WTC11 (cell line): ENCODE measurements around the gene TMEM260. TPM values are rescaled to one million over a fixed set of nuclear protein-coding genes. Genes with fewer than 3 reads are reported as not detected.

ENCODE experiments used
- ATAC-seq: fragments of 200-7000 bp; cut with Tn5 transposase; 2 replicates; pipeline ENCODE4 v1.10.0; 2021; ENCODE audit warnings: mild to moderate bottlenecking, moderate library complexity
- CTCF ChIA-PET: fragments of 300-600 bp; sonication (Branson Sonifier 250); formaldehyde crosslinking; loops from one replicate; lab custom pipeline; 2021; ENCODE audit warnings: antibody characterized with exemption; lab: Charles Lee
- POLR2A ChIA-PET: fragments of 350-600 bp; sonication (Branson Sonifier 250); formaldehyde crosslinking; loops from one replicate; lab custom pipeline; 2021; ENCODE audit warnings: antibody characterized with exemption; lab: Charles Lee
- DNase-seq: peaks from one replicate; pipeline ENCODE4 v3.0.0; 2021; ENCODE audit warnings: low spot score
- H3K27ac Mint-ChIP-seq: 2 replicates; pipeline ENCODE4 v1.8.0; 2021; ENCODE audit warnings: mixed read lengths
- H3K27me3 Mint-ChIP-seq: 2 replicates; pipeline ENCODE4 v1.8.0; 2021; ENCODE audit warnings: low read depth, mild to moderate bottlenecking, moderate library complexity, mixed read lengths
- H3K36me3 Mint-ChIP-seq: 2 replicates; pipeline ENCODE4 v1.8.0; 2021; ENCODE audit warnings: mixed read lengths
- H3K4me1 Mint-ChIP-seq: 2 replicates; pipeline ENCODE4 v1.8.0; 2022; ENCODE audit warnings: mixed read lengths
- H3K4me3 Mint-ChIP-seq: 2 replicates; pipeline ENCODE4 v1.8.0; 2021; ENCODE audit warnings: mild to moderate bottlenecking, moderate library complexity, mixed read lengths
- H3K9me3 Mint-ChIP-seq: 2 replicates; pipeline ENCODE4 v1.8.0; 2021; ENCODE audit warnings: mixed read lengths
- CBFB ChIP-seq: sonication (generic); formaldehyde crosslinking; IDR thresholded peaks from 2 replicates; pipeline ENCODE4 v1.8.1; 2022; ENCODE audit warnings: mild to moderate bottlenecking, low read depth, missing genetic modification reagents
- CREM ChIP-seq: sonication (generic); formaldehyde crosslinking; IDR thresholded peaks from 2 replicates; pipeline ENCODE4 v1.8.1; 2022; ENCODE audit warnings: mild to moderate bottlenecking, missing genetic modification reagents, moderate library complexity
- E2F4 ChIP-seq: sonication (generic); formaldehyde crosslinking; IDR thresholded peaks from 2 replicates; pipeline ENCODE4 v1.8.1; 2022; ENCODE audit warnings: low read depth, mild to moderate bottlenecking, moderate library complexity, missing genetic modification reagents, borderline replicate concordance
- E2F5 ChIP-seq: sonication (generic); formaldehyde crosslinking; IDR thresholded peaks from 2 replicates; pipeline ENCODE4 v1.8.1; 2022; ENCODE audit warnings: mild to moderate bottlenecking, moderate library complexity, missing genetic modification reagents
- ELF4 ChIP-seq: sonication (generic); formaldehyde crosslinking; IDR thresholded peaks from 2 replicates; pipeline ENCODE4 v1.8.1; 2022; ENCODE audit warnings: low read depth, mild to moderate bottlenecking, moderate library complexity, missing genetic modification reagents
- ESRRA ChIP-seq: sonication (generic); formaldehyde crosslinking; IDR thresholded peaks from 2 replicates; pipeline ENCODE4 v1.8.1; 2022; ENCODE audit warnings: mild to moderate bottlenecking, missing genetic modification reagents, borderline replicate concordance
- GRHL2 ChIP-seq: fragments of 250-450 bp; sonication (Bioruptor Pico); IDR thresholded peaks from 2 replicates; pipeline ENCODE4 v1.8.0; 2022; ENCODE audit warnings: mild to moderate bottlenecking, moderate library complexity; ENCODE audit not compliant: insufficient replicate concordance, severe bottlenecking
- HMGXB4 ChIP-seq: sonication (generic); formaldehyde crosslinking; IDR thresholded peaks from 2 replicates; pipeline ENCODE4 v1.8.1; 2023; ENCODE audit warnings: mild to moderate bottlenecking, moderate library complexity, missing genetic modification reagents
- IRF2 ChIP-seq: sonication (generic); formaldehyde crosslinking; IDR thresholded peaks from 2 replicates; pipeline ENCODE4 v1.8.0; 2022; ENCODE audit warnings: low read depth, missing genetic modification reagents, borderline replicate concordance
- KAT7 ChIP-seq: sonication (generic); formaldehyde crosslinking; IDR thresholded peaks from 2 replicates; pipeline ENCODE4 v1.8.1; 2023; ENCODE audit warnings: missing genetic modification reagents, mild to moderate bottlenecking, borderline replicate concordance
- MAX ChIP-seq: sonication (generic); formaldehyde crosslinking; IDR thresholded peaks from 2 replicates; pipeline ENCODE4 v1.8.0; 2022; ENCODE audit warnings: mild to moderate bottlenecking, missing genetic modification reagents
- MXD4 ChIP-seq: fragments of 250-450 bp; sonication (Bioruptor Pico); IDR thresholded peaks from 2 replicates; pipeline ENCODE4 v1.8.0; 2021; ENCODE audit warnings: mild to moderate bottlenecking, moderate library complexity, borderline replicate concordance
- MYBL2 ChIP-seq: sonication (generic); formaldehyde crosslinking; IDR thresholded peaks from 2 replicates; pipeline ENCODE4 v1.8.1; 2023; ENCODE audit warnings: mild to moderate bottlenecking, moderate library complexity, missing genetic modification reagents
- RORB ChIP-seq: fragments of 250-450 bp; sonication (Bioruptor Pico); IDR thresholded peaks from 2 replicates; pipeline ENCODE4 v1.9.0; 2021; ENCODE audit warnings: mild to moderate bottlenecking
- SP1 ChIP-seq: sonication (generic); formaldehyde crosslinking; conservative IDR thresholded peaks from 2 replicates; pipeline ENCODE4 v1.8.1; 2022; ENCODE audit warnings: missing genetic modification reagents
- ZNF138 ChIP-seq: sonication (generic); formaldehyde crosslinking; conservative IDR thresholded peaks from 2 replicates; pipeline ENCODE4 v1.8.1; 2022; ENCODE audit warnings: mild to moderate bottlenecking, moderate library complexity, missing genetic modification reagents
- ZNF219 ChIP-seq: sonication (generic); formaldehyde crosslinking; IDR thresholded peaks from 2 replicates; pipeline ENCODE4 v1.8.0; 2023; ENCODE audit warnings: missing genetic modification reagents, mild to moderate bottlenecking, borderline replicate concordance
- ZNF232 ChIP-seq: sonication (generic); formaldehyde crosslinking; IDR thresholded peaks from 2 replicates; pipeline ENCODE4 v1.8.0; 2022; ENCODE audit warnings: mild to moderate bottlenecking, missing genetic modification reagents
- ZNF423 ChIP-seq: fragments of 250-450 bp; sonication (Bioruptor Pico); IDR thresholded peaks from 2 replicates; pipeline ENCODE4 v2.1.2; 2022; ENCODE audit warnings: mild to moderate bottlenecking, moderate library complexity
- ZNF512 ChIP-seq: sonication (generic); formaldehyde crosslinking; IDR thresholded peaks from 2 replicates; pipeline ENCODE4 v1.8.1; 2022; ENCODE audit warnings: missing genetic modification reagents, borderline replicate concordance
- total RNA-seq: library from RNA; stranded (reverse); gene quantifications from 3 replicates; pipeline ENCODE4 v1.2.3, GENCODE V29; 2021

TMEM260 gene
- total RNA-seq, 1 experiment from 2014 or later, result 17.9 TPM

GRCh38 chr14:56569174-56569573 lies 10.4 kb upstream of the TMEM260 start (continued):
- no peak for TF ChIP-seq E2F4 (CRISPR knock-in tag)
- no peak for TF ChIP-seq ESRRA
- TF ChIP-seq ELF4, result no peak
- TF ChIP-seq KAT7 (CRISPR knock-in tag), result no peak

- Mint-ChIP-seq H3K36me3 (no peaks in the 10 kb centered on the region), H3K4me3 (no peak overlapping the region), H3K27me3 (peaks cover 1% of the 10 kb centered on the region), H3K27ac (no peak overlapping the region), H3K9me3 (no peaks in the 10 kb centered on the region), H3K4me1 (0 out of 2 replicates have a peak, but pooled peaks cover 2% of the 10 kb centered on the region)
- ATAC-seq (0 out of 2 replicates have a peak, but pooled peaks have one; percentile 24), DNase-seq (no peak)
- TF ChIP-seq RORB (CRISPR knock-in tag) (no peak), ZNF232 (CRISPR knock-in tag) (no peak), IRF2 (no peak), MAX (CRISPR knock-in tag) (no peak), GRHL2 (CRISPR knock-in tag) (no peak), E2F4 (CRISPR knock-in tag) (no peak), ZNF512 (CRISPR knock-in tag) (no peak), MYBL2 (CRISPR knock-in tag) (no peak), SP1 (CRISPR knock-in tag) (no peak), CBFB (CRISPR knock-in tag) (no peak), HMGXB4 (CRISPR knock-in tag) (no peak), ZNF423 (CRISPR knock-in tag) (no peak)
- CTCF ChIA-PET, result interaction anchor here (1.5 kb wide), 1 partner anchor 9 kb away, joined by 12 read pairs; the partner anchor contains the start of gene TMEM260
- POLR2A ChIA-PET, result no interaction called here
Measured at GRCh38 chr14:56570295-56570694, 9.3 kb upstream of the TMEM260 start.

- ATAC-seq, result no peak
- Mint-ChIP-seq H3K36me3 (no peaks in the 10 kb centered on the region), H3K9me3 (no peaks in the 10 kb centered on the region), H3K27me3 (no peaks in the 10 kb centered on the region; the same call in 1 of the 2 replicates), H3K27ac (peak overlapping the region; percentile 57), H3K4me3 (peak overlapping the region; percentile 91), H3K4me1 (peaks cover 11% of the 10 kb centered on the region)
- no peak for DNase-seq
- no peak for TF ChIP-seq E2F4 (CRISPR knock-in tag)
- no peak for TF ChIP-seq ZNF232 (CRISPR knock-in tag)
- TF ChIP-seq MXD4 (CRISPR knock-in tag), result no peak
- TF ChIP-seq CREM (CRISPR knock-in tag), result no peak
- TF ChIP-seq E2F5 (CRISPR knock-in tag), result no peak
- no peak for TF ChIP-seq ZNF219
- TF ChIP-seq MYBL2 (CRISPR knock-in tag), result no peak
- no peak for TF ChIP-seq ZNF138 (CRISPR knock-in tag)
- CTCF ChIA-PET, result interaction anchor here (0.7 to 3.3 kb wide), 10 partner anchors 10 to 472 kb away, joined by 3 to 20 read pairs (median 5); no protein-coding TSS in a partner anchor
- POLR2A ChIA-PET, result interaction anchor here (1.3 kb wide), 1 partner anchor 10 kb away, joined by 4 read pairs; no protein-coding TSS in a partner anchor
Measured at GRCh38 chr14:56580221-56580711, 668 bp downstream of the TMEM260 start.
